Activated CD4-positive, alpha-beta T cell treated with anti-CD3 and anti-CD28 coated beads, Interleukin-2, amount 10 ng/mL, durations not matched to agents 24 days and 14 days (primary cell): Measurements from ENCODE around the gene CPM. TPM values are rescaled to one million over a fixed set of nuclear protein-coding genes. Genes with fewer than 3 reads are reported as not detected.

Experiments used
- DNase-seq: peaks from one replicate; pipeline ENCODE4 v3.0.0; 2022
- H3K27ac Mint-ChIP-seq: one replicate; pipeline ENCODE4 v1.8.0; 2022; ENCODE audit warnings: mild to moderate bottlenecking, mixed read lengths
- H3K27me3 Mint-ChIP-seq: one replicate; pipeline ENCODE4 v1.8.0; 2022; ENCODE audit warnings: mixed read lengths
- H3K36me3 Mint-ChIP-seq: one replicate; pipeline ENCODE4 v1.8.0; 2022; ENCODE audit warnings: low read depth, mild to moderate bottlenecking, mixed read lengths
- H3K4me1 Mint-ChIP-seq: one replicate; pipeline ENCODE4 v1.8.0; 2021; ENCODE audit warnings: mixed read lengths
- H3K4me3 Mint-ChIP-seq: one replicate; pipeline ENCODE4 v1.8.0; 2022; ENCODE audit warnings: mild to moderate bottlenecking, moderate library complexity, mixed read lengths
- H3K9me3 Mint-ChIP-seq: one replicate; pipeline ENCODE4 v1.8.0; 2021; ENCODE audit warnings: mixed read lengths
- intact Hi-C: fragments of 100-400 bp; cut with micrococcal nuclease; formaldehyde crosslinking; loops from one replicate; pipeline ENCODE4 v1.15.1; 2023
- total RNA-seq: library from RNA; stranded (reverse); gene quantifications from 2 replicates; pipeline ENCODE4 v1.2.3, GENCODE V29; 2022

Gene CPM
- total RNA-seq, 1 donor from 2014 or later, result 76.5 TPM

- Mint-ChIP-seq H3K27me3 (peaks cover 2% of the 10 kb centered on the region), H3K4me1 (peaks cover 4% of the 10 kb centered on the region), H3K9me3 (no peaks in the 10 kb centered on the region), H3K27ac (no peak overlapping the region), H3K36me3 (no peaks in the 10 kb centered on the region), H3K4me3 (no peak overlapping the region)
- DNase-seq, result no peak
- intact Hi-C loops, result no loop called here
These were observed 11.5 kb upstream of the CPM start for GRCh38 chr12:68944296-68945076.

GRCh38 chr12:68943848-68944247 is 10.9 kb upstream of the CPM start:
- H3K4me3 Mint-ChIP-seq, result no peak overlapping the region
- no peak for DNase-seq
- intact Hi-C loops, result no loop called here
- no peak overlapping the region for H3K27ac Mint-ChIP-seq
- peaks cover 4% of the 10 kb centered on the region for H3K4me1 Mint-ChIP-seq
- no peaks in the 10 kb centered on the region for H3K36me3 Mint-ChIP-seq
- no peaks in the 10 kb centered on the region for H3K9me3 Mint-ChIP-seq
- H3K27me3 Mint-ChIP-seq, result peaks cover 2% of the 10 kb centered on the region

DNA sequence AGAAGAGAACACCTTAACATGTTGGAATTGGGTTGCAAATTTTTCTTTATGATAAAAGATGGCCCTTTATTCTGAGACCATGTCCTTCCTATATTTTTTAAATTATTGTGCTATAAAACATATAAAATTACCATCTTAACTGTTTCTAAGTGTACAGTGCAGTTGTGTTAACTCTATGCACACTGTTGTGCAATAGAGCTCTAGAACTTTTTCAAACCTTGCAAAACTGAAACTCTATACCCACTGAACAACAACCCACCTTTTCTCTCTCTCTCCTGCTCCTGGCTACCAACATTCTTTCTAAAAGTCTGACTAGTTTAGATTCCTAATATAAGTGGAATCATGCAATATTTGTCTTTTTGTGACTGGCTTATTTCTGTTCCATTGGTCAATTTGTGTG is 7.8 kb upstream of the CPM start:
- Mint-ChIP-seq H3K9me3 (no peaks in the 10 kb centered on the region), H3K27me3 (peaks cover 4% of the 10 kb centered on the region), H3K4me1 (peaks cover 9% of the 10 kb centered on the region)

DNA sequence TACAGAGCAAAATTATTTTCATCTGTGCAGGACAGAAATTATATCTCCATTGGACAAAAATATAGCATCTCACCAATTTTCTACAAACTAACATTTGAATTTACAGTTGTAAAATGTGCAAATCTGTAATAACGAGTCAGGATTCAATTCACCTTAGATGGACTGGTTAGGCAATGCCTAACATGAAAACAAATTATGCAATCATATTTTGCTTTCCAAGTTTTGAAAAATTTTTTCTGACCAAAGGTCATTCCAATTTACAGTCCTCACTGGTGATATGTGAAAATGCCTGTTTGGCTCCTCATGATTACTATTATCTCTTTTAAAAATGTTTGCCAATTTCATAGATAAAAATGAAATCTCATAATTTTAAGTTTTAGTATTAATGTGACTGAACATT is 6.5 kb upstream of the CPM start:
- no peaks in the 10 kb centered on the region for H3K9me3 Mint-ChIP-seq
- H3K4me3 Mint-ChIP-seq, result no peak overlapping the region
- no peak for DNase-seq
- H3K4me1 Mint-ChIP-seq, result peaks cover 9% of the 10 kb centered on the region
- H3K36me3 Mint-ChIP-seq, result no peaks in the 10 kb centered on the region
- intact Hi-C loops, result no loop called here
- H3K27ac Mint-ChIP-seq, result no peak overlapping the region
- peaks cover 4% of the 10 kb centered on the region for H3K27me3 Mint-ChIP-seq

More for the DNA sequence above, 7.8 kb upstream of the CPM start:
- no peak overlapping the region for H3K27ac Mint-ChIP-seq
- DNase-seq, result no peak
- intact Hi-C loops, result no loop called here
- H3K4me3 Mint-ChIP-seq, result no peak overlapping the region
- H3K36me3 Mint-ChIP-seq, result no peaks in the 10 kb centered on the region

- peaks cover 2% of the 10 kb centered on the region for H3K27me3 Mint-ChIP-seq
- intact Hi-C loops, result loop anchor here (5.0 kb wide), 1 partner anchor 73 kb away; no protein-coding TSS in a partner anchor
- no peak for DNase-seq
- peak overlapping the region; percentile 21 for H3K4me3 Mint-ChIP-seq
- H3K36me3 Mint-ChIP-seq, result peaks cover 17% of the 10 kb centered on the region
- no peaks in the 10 kb centered on the region for H3K9me3 Mint-ChIP-seq
- peaks cover 17% of the 10 kb centered on the region for H3K4me1 Mint-ChIP-seq
- H3K27ac Mint-ChIP-seq, result no peak overlapping the region
These were observed 1.4 kb upstream of the CPM start for GRCh38 chr12:68934392-68934791.

- H3K27ac Mint-ChIP-seq, result peak overlapping the region; percentile 85
- intact Hi-C loops, result loop anchor here (1.0 to 5.0 kb wide), 2 partner anchors 12 to 75 kb away; no protein-coding TSS in a partner anchor
- no peak for DNase-seq
These were observed 627 bp downstream of the CPM start for GRCh38 chr12:68932128-68932960.

GRCh38 chr12:68930178-68930577 is 2.8 kb downstream of the CPM start:
- Mint-ChIP-seq H3K4me1 (peaks cover 15% of the 10 kb centered on the region), H3K36me3 (peaks cover 36% of the 10 kb centered on the region), H3K4me3 (peak overlapping the region; percentile 52), H3K9me3 (peaks cover 4% of the 10 kb centered on the region), H3K27ac (no peak overlapping the region), H3K27me3 (no peaks in the 10 kb centered on the region)
- DNase-seq, result no peak
- intact Hi-C loops, result loop anchor here (5.0 kb wide), 1 partner anchor 77 kb away; no protein-coding TSS in a partner anchor

More at GRCh38 chr12:68932128-68932960, 627 bp downstream of the CPM start:
- H3K36me3 Mint-ChIP-seq, result peaks cover 30% of the 10 kb centered on the region
- H3K27me3 Mint-ChIP-seq, result no peaks in the 10 kb centered on the region
- H3K4me3 Mint-ChIP-seq, result peak overlapping the region; percentile 94
- peaks cover 16% of the 10 kb centered on the region for H3K4me1 Mint-ChIP-seq
- H3K9me3 Mint-ChIP-seq, result peaks cover 4% of the 10 kb centered on the region

- peaks cover 16% of the 10 kb centered on the region for H3K4me1 Mint-ChIP-seq
- no peak overlapping the region for H3K27ac Mint-ChIP-seq
- H3K4me3 Mint-ChIP-seq, result no peak overlapping the region
- intact Hi-C loops, result no loop called here
- H3K36me3 Mint-ChIP-seq, result peaks cover 39% of the 10 kb centered on the region
- H3K27me3 Mint-ChIP-seq, result no peaks in the 10 kb centered on the region
- peaks cover 4% of the 10 kb centered on the region for H3K9me3 Mint-ChIP-seq
- no peak for DNase-seq
These were observed 8.4 kb downstream of the CPM start for GRCh38 chr12:68924546-68924945.

- H3K36me3 Mint-ChIP-seq, result peaks cover 16% of the 10 kb centered on the region
- DNase-seq, result no peak
- no peak overlapping the region for H3K27ac Mint-ChIP-seq
- peak overlapping the region; percentile 35 for H3K4me3 Mint-ChIP-seq
- H3K9me3 Mint-ChIP-seq, result no peaks in the 10 kb centered on the region
- intact Hi-C loops, result loop anchor here (1.0 to 2.0 kb wide), 5 partner anchors 13 to 139 kb away; no protein-coding TSS in a partner anchor
- H3K27me3 Mint-ChIP-seq, result no peaks in the 10 kb centered on the region
- H3K4me1 Mint-ChIP-seq, result peaks cover 25% of the 10 kb centered on the region
These were observed 13.3 kb downstream of the CPM start for GRCh38 chr12:68919581-68920239.

- peak; percentile 62 for DNase-seq
- Mint-ChIP-seq H3K4me1 (peaks cover 28% of the 10 kb centered on the region), H3K36me3 (peaks cover 13% of the 10 kb centered on the region), H3K27ac (no peak overlapping the region), H3K9me3 (no peaks in the 10 kb centered on the region), H3K4me3 (no peak overlapping the region), H3K27me3 (no peaks in the 10 kb centered on the region)
- intact Hi-C loops, result loop anchor here (1.0 to 2.0 kb wide), 4 partner anchors 31 to 140 kb away; no protein-coding TSS in a partner anchor
These were observed 14.0 kb downstream of the CPM start for GRCh38 chr12:68918960-68919359.

DNA sequence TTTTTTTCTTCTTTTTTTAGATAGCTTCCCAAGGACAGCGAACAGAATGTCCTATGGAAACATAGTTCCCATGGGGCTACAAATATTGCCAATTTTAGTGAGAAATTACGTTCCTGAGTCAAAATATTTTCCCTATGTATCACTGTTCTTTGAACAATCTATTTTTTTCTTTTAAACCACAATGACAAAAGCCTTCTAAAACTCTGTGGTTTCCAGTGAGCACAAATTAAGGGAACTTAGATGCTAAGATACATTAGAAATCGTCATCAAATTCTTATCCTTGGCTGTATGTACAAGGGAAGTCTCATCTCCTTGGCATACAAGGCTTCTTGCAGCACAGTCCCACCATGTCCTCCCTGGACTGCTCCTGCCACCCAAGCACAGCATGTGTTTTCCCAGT is 17.9 kb downstream of the CPM start:
- Mint-ChIP-seq H3K36me3 (peaks cover 7% of the 10 kb centered on the region), H3K9me3 (no peaks in the 10 kb centered on the region), H3K27me3 (no peaks in the 10 kb centered on the region), H3K4me1 (peaks cover 15% of the 10 kb centered on the region), H3K27ac (peak overlapping the region; percentile 72), H3K4me3 (peak overlapping the region; percentile 28)
- DNase-seq, result no peak
- intact Hi-C loops, result no loop called here

GRCh38 chr12:68913682-68914081 is 19.3 kb downstream of the CPM start:
- Mint-ChIP-seq H3K9me3 (peaks cover 6% of the 10 kb centered on the region), H3K27ac (no peak overlapping the region), H3K4me3 (no peak overlapping the region), H3K36me3 (peaks cover 9% of the 10 kb centered on the region), H3K4me1 (peaks cover 15% of the 10 kb centered on the region), H3K27me3 (no peaks in the 10 kb centered on the region)
- intact Hi-C loops, result no loop called here
- no peak for DNase-seq

- DNase-seq, result no peak
- intact Hi-C loops, result no loop called here
- peaks cover 6% of the 10 kb centered on the region for H3K9me3 Mint-ChIP-seq
- peaks cover 11% of the 10 kb centered on the region for H3K36me3 Mint-ChIP-seq
- H3K4me1 Mint-ChIP-seq, result peaks cover 15% of the 10 kb centered on the region
- no peak overlapping the region for H3K27ac Mint-ChIP-seq
- no peaks in the 10 kb centered on the region for H3K27me3 Mint-ChIP-seq
- H3K4me3 Mint-ChIP-seq, result no peak overlapping the region
These were observed 20.1 kb downstream of the CPM start for GRCh38 chr12:68912916-68913315.
